Activated T-helper 17 cell treated with anti-CD3 and anti-CD28 coated beads, Interleukin-2, amount 50 U/mL, for 72 hours (primary cell): ENCODE results near the gene C1QTNF12. TPM values are rescaled to one million over a fixed set of nuclear protein-coding genes. Genes with fewer than 3 reads are reported as not detected.
A peak's percentile ranks its signal among the peaks of the same experiment; 100 is the strongest.

Source experiments
- ATAC-seq: fragments of 150-1000 bp; cut with Tn5 transposase; replicated peaks from 2 replicates; pipeline ENCODE4 v1.10.0; 2021; ENCODE audit warnings: mild to moderate bottlenecking, moderate library complexity
- H3K27ac Mint-ChIP-seq: one replicate; pipeline ENCODE4 v1.8.0; 2022; ENCODE audit warnings: mixed read lengths
- H3K27me3 Mint-ChIP-seq: one replicate; pipeline ENCODE4 v1.8.0; 2022; ENCODE audit warnings: mixed read lengths
- H3K36me3 Mint-ChIP-seq: one replicate; pipeline ENCODE4 v1.8.0; 2022; ENCODE audit warnings: low read depth, mild to moderate bottlenecking, mixed read lengths
- H3K4me1 Mint-ChIP-seq: one replicate; pipeline ENCODE4 v1.8.0; 2022; ENCODE audit warnings: mixed read lengths
- H3K4me3 Mint-ChIP-seq: one replicate; pipeline ENCODE4 v1.8.0; 2022; ENCODE audit warnings: mild to moderate bottlenecking, mixed read lengths
- H3K9me3 Mint-ChIP-seq: one replicate; pipeline ENCODE4 v1.8.0; 2022; ENCODE audit warnings: mixed read lengths
- total RNA-seq, 2 donors: library from RNA; stranded (reverse); gene quantifications; one replicate each; pipeline ENCODE4 v1.2.3, GENCODE V29; 2022

C1QTNF12 gene
- total RNA-seq, 2 donors from 2014 or later: 1.8 to 7.5 TPM

GRCh38 chr1:1285611-1286311 is 39.2 kb upstream of the C1QTNF12 start:
- Mint-ChIP-seq H3K4me1 (peaks cover 5% of the 10 kb centered on the region), H3K9me3 (no peaks in the 10 kb centered on the region), H3K27me3 (no peaks in the 10 kb centered on the region), H3K27ac (no peak overlapping the region), H3K36me3 (no peaks in the 10 kb centered on the region), H3K4me3 (no peak overlapping the region)
- no peak for ATAC-seq

GRCh38 chr1:1285102-1285571 is 38.6 kb upstream of the C1QTNF12 start:
- ATAC-seq: no peak
- Mint-ChIP-seq H3K4me1 (peaks cover 5% of the 10 kb centered on the region), H3K27me3 (no peaks in the 10 kb centered on the region), H3K27ac (no peak overlapping the region), H3K9me3 (no peaks in the 10 kb centered on the region), H3K4me3 (no peak overlapping the region), H3K36me3 (no peaks in the 10 kb centered on the region)

- H3K4me3 Mint-ChIP-seq: no peak overlapping the region
- no peak for ATAC-seq
- no peaks in the 10 kb centered on the region for H3K9me3 Mint-ChIP-seq
- H3K36me3 Mint-ChIP-seq: no peaks in the 10 kb centered on the region
- H3K27ac Mint-ChIP-seq: no peak overlapping the region
- no peaks in the 10 kb centered on the region for H3K27me3 Mint-ChIP-seq
- peaks cover 5% of the 10 kb centered on the region for H3K4me1 Mint-ChIP-seq
Measured at GRCh38 chr1:1284221-1285101, 37.9 kb upstream of the C1QTNF12 start.

GRCh38 chr1:1283821-1284220 is 37.3 kb upstream of the C1QTNF12 start:
- no peak for ATAC-seq
- no peak overlapping the region for H3K4me3 Mint-ChIP-seq
- no peak overlapping the region for H3K27ac Mint-ChIP-seq
- peaks cover 5% of the 10 kb centered on the region for H3K4me1 Mint-ChIP-seq
- no peaks in the 10 kb centered on the region for H3K36me3 Mint-ChIP-seq
- H3K9me3 Mint-ChIP-seq: no peaks in the 10 kb centered on the region
- no peaks in the 10 kb centered on the region for H3K27me3 Mint-ChIP-seq

GRCh38 chr1:1282998-1283397 is 36.5 kb upstream of the C1QTNF12 start:
- Mint-ChIP-seq H3K4me1 (peaks cover 5% of the 10 kb centered on the region), H3K4me3 (no peak overlapping the region), H3K36me3 (no peaks in the 10 kb centered on the region), H3K9me3 (no peaks in the 10 kb centered on the region), H3K27ac (peak overlapping the region; percentile 29), H3K27me3 (no peaks in the 10 kb centered on the region)
- peak; percentile 84 for ATAC-seq

GRCh38 chr1:1281533-1282321 is 35.2 kb upstream of the C1QTNF12 start:
- ATAC-seq: peak; percentile 89
- Mint-ChIP-seq H3K36me3 (no peaks in the 10 kb centered on the region), H3K4me1 (peaks cover 5% of the 10 kb centered on the region), H3K27me3 (no peaks in the 10 kb centered on the region), H3K4me3 (no peak overlapping the region), H3K9me3 (no peaks in the 10 kb centered on the region), H3K27ac (no peak overlapping the region)

- no peak for ATAC-seq
- H3K27me3 Mint-ChIP-seq: no peaks in the 10 kb centered on the region
- H3K4me3 Mint-ChIP-seq: no peak overlapping the region
- peaks cover 5% of the 10 kb centered on the region for H3K4me1 Mint-ChIP-seq
- no peaks in the 10 kb centered on the region for H3K36me3 Mint-ChIP-seq
- no peaks in the 10 kb centered on the region for H3K9me3 Mint-ChIP-seq
- no peak overlapping the region for H3K27ac Mint-ChIP-seq
Measured at GRCh38 chr1:1280782-1281481, 34.4 kb upstream of the C1QTNF12 start.

- Mint-ChIP-seq H3K9me3 (no peaks in the 10 kb centered on the region), H3K4me3 (no peak overlapping the region), H3K27me3 (no peaks in the 10 kb centered on the region), H3K4me1 (peaks cover 5% of the 10 kb centered on the region), H3K36me3 (no peaks in the 10 kb centered on the region), H3K27ac (no peak overlapping the region)
- ATAC-seq: no peak
Measured at GRCh38 chr1:1279028-1279427, 32.5 kb upstream of the C1QTNF12 start.

GRCh38 chr1:1278620-1279019 is 32.1 kb upstream of the C1QTNF12 start:
- Mint-ChIP-seq H3K9me3 (no peaks in the 10 kb centered on the region), H3K27me3 (no peaks in the 10 kb centered on the region), H3K4me3 (no peak overlapping the region), H3K4me1 (peaks cover 5% of the 10 kb centered on the region), H3K27ac (no peak overlapping the region), H3K36me3 (no peaks in the 10 kb centered on the region)
- no peak for ATAC-seq

GRCh38 chr1:1275836-1276235 is 29.3 kb upstream of the C1QTNF12 start:
- H3K27ac Mint-ChIP-seq: no peak overlapping the region

GRCh38 chr1:1274931-1275431 is 28.5 kb upstream of the C1QTNF12 start:
- H3K27me3 Mint-ChIP-seq: no peaks in the 10 kb centered on the region
- peaks cover 33% of the 10 kb centered on the region for H3K36me3 Mint-ChIP-seq
- peaks cover 16% of the 10 kb centered on the region for H3K4me1 Mint-ChIP-seq
- no peak overlapping the region for H3K27ac Mint-ChIP-seq
- no peak for ATAC-seq
- peak overlapping the region; percentile 74 for H3K4me3 Mint-ChIP-seq
- H3K9me3 Mint-ChIP-seq: no peaks in the 10 kb centered on the region

More at GRCh38 chr1:1275836-1276235, 29.3 kb upstream of the C1QTNF12 start:
- no peak for ATAC-seq
- H3K36me3 Mint-ChIP-seq: peaks cover 24% of the 10 kb centered on the region
- H3K27me3 Mint-ChIP-seq: no peaks in the 10 kb centered on the region
- H3K4me3 Mint-ChIP-seq: peak overlapping the region; percentile 4
- H3K4me1 Mint-ChIP-seq: peaks cover 8% of the 10 kb centered on the region
- H3K9me3 Mint-ChIP-seq: no peaks in the 10 kb centered on the region

- Mint-ChIP-seq H3K4me1 (peaks cover 19% of the 10 kb centered on the region), H3K36me3 (peaks cover 38% of the 10 kb centered on the region), H3K27ac (no peak overlapping the region), H3K27me3 (no peaks in the 10 kb centered on the region), H3K4me3 (peak overlapping the region; percentile 74), H3K9me3 (no peaks in the 10 kb centered on the region)
- ATAC-seq: no peak
Measured at GRCh38 chr1:1274299-1274930, 27.9 kb upstream of the C1QTNF12 start.

GRCh38 chr1:1273512-1274298 is 27.2 kb upstream of the C1QTNF12 start, which contains the start of gene UBE2J2:
TSS of gene UBE2J2 (minus strand) at chr1:1273854. CDS start at chr1:1267992, 5,862 bp downstream.
- Mint-ChIP-seq H3K27me3 (no peaks in the 10 kb centered on the region), H3K36me3 (peaks cover 38% of the 10 kb centered on the region), H3K27ac (peak within 1 kb of the TSS; percentile 85), H3K4me1 (peaks cover 19% of the 10 kb centered on the region), H3K9me3 (no peaks in the 10 kb centered on the region), H3K4me3 (peak within 1 kb of the TSS; percentile 83)
- peak; percentile 98 for ATAC-seq
